Rectal smooth muscle tissue (tissue), 1 donor: ENCODE results near the gene CPLANE2.
A peak's percentile ranks its signal among the peaks of the same experiment; 100 is the strongest.

Source experiments
- H3K27ac ChIP-seq: one replicate; pipeline ENCODE4 v1.7.0; 2013; ENCODE audit warnings: low read depth, low read length, inconsistent platforms
- H3K27me3 ChIP-seq: one replicate; pipeline ENCODE4 v1.7.0; 2013; ENCODE audit warnings: low read length; ENCODE audit not compliant: control insufficient read depth, insufficient read depth
- H3K36me3 ChIP-seq: one replicate; pipeline ENCODE4 v1.7.0; 2013; ENCODE audit warnings: low read length; ENCODE audit not compliant: control insufficient read depth, insufficient read depth
- H3K4me1 ChIP-seq: one replicate; pipeline ENCODE4 v1.7.0; 2013; ENCODE audit warnings: low read length; ENCODE audit not compliant: control insufficient read depth, insufficient read depth
- H3K4me3 ChIP-seq: one replicate; pipeline ENCODE4 v1.7.0; 2013; ENCODE audit warnings: low read length
- H3K9ac ChIP-seq: one replicate; pipeline ENCODE4 v1.7.0; 2013; ENCODE audit warnings: low read length

The CPLANE2 gene

GRCh38 chr1:16183765-16184556 lies 53.0 kb downstream of the CPLANE2 start:
- H3K36me3 ChIP-seq: no peaks in the 10 kb centered on the region
- H3K4me1 ChIP-seq: peaks cover 18% of the 10 kb centered on the region
- no peak overlapping the region for H3K27ac ChIP-seq
- no peak overlapping the region for H3K9ac ChIP-seq
- H3K27me3 ChIP-seq: no peaks in the 10 kb centered on the region
- no peak overlapping the region for H3K4me3 ChIP-seq

GRCh38 chr1:16183179-16183578 lies 53.8 kb downstream of the CPLANE2 start:
- Histone ChIP-seq H3K4me1 (peaks cover 25% of the 10 kb centered on the region), H3K36me3 (no peaks in the 10 kb centered on the region), H3K27ac (no peak overlapping the region), H3K27me3 (no peaks in the 10 kb centered on the region), H3K9ac (no peak overlapping the region), H3K4me3 (no peak overlapping the region)

- Histone ChIP-seq H3K27ac (peak overlapping the region; percentile 91), H3K4me3 (peak overlapping the region; percentile 14), H3K27me3 (no peaks in the 10 kb centered on the region), H3K9ac (no peak overlapping the region), H3K36me3 (no peaks in the 10 kb centered on the region), H3K4me1 (peaks cover 27% of the 10 kb centered on the region)
Observed at GRCh38 chr1:16181887-16182719, 54.9 kb downstream of the CPLANE2 start.
